ENCODE results near the gene CEACAM16.
"Not testable (repeated sequence)": the region's sequence is repeated elsewhere in the genome, so short reads cannot be mapped to it uniquely, and the experiment has no call there.

The CEACAM16 gene

GRCh38 chr19:44668985-44669764 is 29.8 kb upstream of the CEACAM16 start:
- TF ChIP-seq CTCF (IDR thresholded peaks at IDR 0.05; ENCODE audit: low read depth, low read length), result no peak
- DNase-seq (ENCODE audit: extremely low read depth, low read depth), result no peak

GRCh38 chr19:44670027-44670426 is 28.9 kb upstream of the CEACAM16 start:
- not testable (repeated sequence) for DNase-seq (ENCODE audit: extremely low read depth, low read depth)

GRCh38 chr19:44671400-44671799 is 27.6 kb upstream of the CEACAM16 start, which contains the start of gene CEACAM19:
Gene CEACAM19, plus strand, starts transcription at chr19:44671482. Its CDS starts 450 bp downstream, at chr19:44671932.
- DNase-seq (ENCODE audit: extremely low read depth, low read depth), result no peak

GRCh38 chr19:44672226-44672625 is 26.7 kb upstream of the CEACAM16 start:
- no peak for DNase-seq (ENCODE audit: extremely low read depth, low read depth)
- TF ChIP-seq CTCF (IDR thresholded peaks at IDR 0.05; ENCODE audit: low read depth, low read length), result no peak

More at GRCh38 chr19:44671400-44671799, 27.6 kb upstream of the CEACAM16 start, which contains the start of gene CEACAM19:
- TF ChIP-seq CTCF (IDR thresholded peaks at IDR 0.05; ENCODE audit: low read depth, low read length), result no peak

- DNase-seq (ENCODE audit: extremely low read depth, low read depth), result no peak
- TF ChIP-seq CTCF (IDR thresholded peaks at IDR 0.05; ENCODE audit: low read depth, low read length), result no peak
Observed at GRCh38 chr19:44673510-44673909, 25.4 kb upstream of the CEACAM16 start.

- DNase-seq (ENCODE audit: extremely low read depth, low read depth), result no peak
- no peak for TF ChIP-seq CTCF (IDR thresholded peaks at IDR 0.05; ENCODE audit: low read depth, low read length)
Observed at GRCh38 chr19:44675521-44675920, 23.4 kb upstream of the CEACAM16 start.

GRCh38 chr19:44677019-44677811 is 21.7 kb upstream of the CEACAM16 start:
- DNase-seq (ENCODE audit: extremely low read depth, low read depth), result no peak
- no peak for TF ChIP-seq CTCF (IDR thresholded peaks at IDR 0.05; ENCODE audit: low read depth, low read length)

All from AG09319 (cell line).